PC-9 (cell line): Measurements from ENCODE around the gene FERD3L.

Source experiments
- CTCF ChIP-seq: fragments of 200-600 bp; sonication (generic); conservative IDR thresholded peaks from 2 replicates; pipeline ENCODE4 v1.6.1; 2017; ENCODE audit warnings: mixed run types, antibody characterized with exemption, mild to moderate bottlenecking, moderate library complexity
- EZH2 ChIP-seq: fragments of 200-600 bp; sonication (generic); IDR thresholded peaks from 2 replicates; pipeline ENCODE4 v1.8.0; 2017; ENCODE audit warnings: antibody characterized with exemption, low read depth

GRCh38 chr7:19178595-19178994, 33.4 kb upstream of the FERD3L start:
- TF ChIP-seq EZH2 (no peak), CTCF (no peak)
